ENCODE results near the gene PATE4. TPM values are rescaled to one million over a fixed set of nuclear protein-coding genes. Genes with fewer than 3 reads are reported as not detected.

The PATE4 gene, protein sequence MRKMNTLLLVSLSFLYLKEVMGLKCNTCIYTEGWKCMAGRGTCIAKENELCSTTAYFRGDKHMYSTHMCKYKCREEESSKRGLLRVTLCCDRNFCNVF
- polyA plus RNA-seq (2011; rRNA removed) (not detected in 2 replicates), polyA plus RNA-seq (2017; fragmentation: RNase III; extraction: RNeasy Plus Mini Kit Qiagen cat#74134 plus additional on column Dnase treatment) (not detected in 3 replicates), polyA minus RNA-seq (2011; rRNA and poly(A)+ RNA removed) (not detected in 2 replicates)
- polyA plus RNA-seq (2012; cell fraction: cytosol; rRNA removed): not detected in 2 replicates
- polyA plus RNA-seq (2012; cell fraction: nucleus; rRNA removed): not detected in 2 replicates

DNA sequence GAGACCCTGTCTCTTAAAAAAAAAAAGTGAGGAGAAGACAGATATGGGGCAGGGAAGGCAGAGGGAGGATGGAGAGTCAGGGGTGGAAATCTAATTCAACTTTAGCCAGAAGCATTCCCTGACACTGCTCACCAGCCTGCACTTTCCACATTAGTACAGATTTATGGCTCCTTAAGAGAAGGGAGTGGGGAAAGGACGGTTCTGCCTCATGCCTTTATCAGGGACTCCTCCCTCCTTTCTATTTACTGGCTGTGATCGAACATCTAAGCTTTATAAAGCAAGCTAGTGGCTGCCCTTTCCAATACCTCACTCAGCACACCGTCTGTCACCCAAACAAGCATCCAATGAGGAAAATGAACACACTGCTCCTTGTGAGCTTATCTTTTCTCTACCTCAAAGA lies at the start of gene PATE4:
TSS of gene PATE4 (plus strand) at position 301 of the 400 bp plus-strand sequence. CDS start at position 345, 44 bp downstream.
- H3K9me3 ChIP-seq: no peaks in the 10 kb centered on the region
- no peak within 1 kb of the TSS for H3K4me3 ChIP-seq
- ChIA-PET CTCF (no interaction called here), POLR2A (no interaction called here)
- no peak for FAIRE-seq
- no peak within 1 kb of the TSS for H3K27ac ChIP-seq
- 20% methylated on average over 3 of the region's 3 CpGs for WGBS (ENCODE audit: missing lambda C conversion rate)
- ATAC-seq: no peak
- no peaks in the 10 kb centered on the region for H3K4me1 ChIP-seq
- no peak for DNase-seq (ENCODE audit: low read depth in 1 of 2, low spot score in 1 of 2)
- no peak within 1 kb of the TSS for H3K4me2 ChIP-seq
- TF ChIP-seq ZC3H11A (IDR thresholded peaks at IDR 0.05) (no peak), ZNF302 (CRISPR knock-in tag; IDR thresholded peaks at IDR 0.05) (no peak), ZFP36 (IDR thresholded peaks at IDR 0.05; ENCODE audit: borderline replicate concordance, partially characterized antibody) (no peak)

DNA sequence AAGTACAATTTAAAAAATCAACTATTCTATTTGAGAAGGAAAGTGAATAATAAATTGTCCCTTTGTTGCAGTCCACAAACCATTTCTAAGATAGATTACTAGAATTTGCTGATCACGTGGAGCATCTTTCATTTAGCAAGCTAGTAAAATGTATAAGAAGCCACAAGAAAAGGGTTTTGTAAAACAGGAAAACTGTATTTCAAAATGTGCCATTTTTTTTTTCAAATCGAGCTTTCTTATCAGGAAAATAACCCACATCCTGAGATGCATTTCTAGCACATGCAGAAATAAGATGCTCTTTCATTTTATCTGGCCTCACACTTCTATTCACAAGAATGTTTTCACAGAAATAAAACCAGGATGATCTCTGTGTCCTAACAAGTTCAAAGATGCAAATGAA lies 48.4 kb upstream of the PATE4 start:
- FAIRE-seq (no peak), DNase-seq (ENCODE audit: low read depth in 1 of 2, low spot score in 1 of 2) (no peak), ATAC-seq (no peak)
- CTCF ChIA-PET: no interaction called here
- H3K27ac ChIP-seq: no peak overlapping the region
- 1% methylated on average over 2 of the region's 2 CpGs for WGBS (ENCODE audit: missing lambda C conversion rate)
- no peak overlapping the region for H3K4me3 ChIP-seq
- H3K4me2 ChIP-seq: no peak overlapping the region
- TF ChIP-seq PHF8 (IDR thresholded peaks at IDR 0.05; ENCODE audit: borderline replicate concordance, low read depth) (no peak), JUN (IDR thresholded peaks at IDR 0.05) (no peak), RNF2 (IDR thresholded peaks at IDR 0.05; ENCODE audit: borderline replicate concordance, low read depth) (no peak), RFX5 (IDR thresholded peaks at IDR 0.05) (no peak), HOXB13 (CRISPR knock-in tag; IDR thresholded peaks at IDR 0.05; ENCODE audit: low read depth) (no peak), CBX2 (IDR thresholded peaks at IDR 0.05; ENCODE audit: borderline replicate concordance, low read depth) (no peak), RARB (CRISPR knock-in tag; IDR thresholded peaks at IDR 0.05) (no peak), MYC (IDR thresholded peaks at IDR 0.05; ENCODE audit: borderline replicate concordance, low read length) (no peak)
- TF ChIP-seq, protein P1, sequence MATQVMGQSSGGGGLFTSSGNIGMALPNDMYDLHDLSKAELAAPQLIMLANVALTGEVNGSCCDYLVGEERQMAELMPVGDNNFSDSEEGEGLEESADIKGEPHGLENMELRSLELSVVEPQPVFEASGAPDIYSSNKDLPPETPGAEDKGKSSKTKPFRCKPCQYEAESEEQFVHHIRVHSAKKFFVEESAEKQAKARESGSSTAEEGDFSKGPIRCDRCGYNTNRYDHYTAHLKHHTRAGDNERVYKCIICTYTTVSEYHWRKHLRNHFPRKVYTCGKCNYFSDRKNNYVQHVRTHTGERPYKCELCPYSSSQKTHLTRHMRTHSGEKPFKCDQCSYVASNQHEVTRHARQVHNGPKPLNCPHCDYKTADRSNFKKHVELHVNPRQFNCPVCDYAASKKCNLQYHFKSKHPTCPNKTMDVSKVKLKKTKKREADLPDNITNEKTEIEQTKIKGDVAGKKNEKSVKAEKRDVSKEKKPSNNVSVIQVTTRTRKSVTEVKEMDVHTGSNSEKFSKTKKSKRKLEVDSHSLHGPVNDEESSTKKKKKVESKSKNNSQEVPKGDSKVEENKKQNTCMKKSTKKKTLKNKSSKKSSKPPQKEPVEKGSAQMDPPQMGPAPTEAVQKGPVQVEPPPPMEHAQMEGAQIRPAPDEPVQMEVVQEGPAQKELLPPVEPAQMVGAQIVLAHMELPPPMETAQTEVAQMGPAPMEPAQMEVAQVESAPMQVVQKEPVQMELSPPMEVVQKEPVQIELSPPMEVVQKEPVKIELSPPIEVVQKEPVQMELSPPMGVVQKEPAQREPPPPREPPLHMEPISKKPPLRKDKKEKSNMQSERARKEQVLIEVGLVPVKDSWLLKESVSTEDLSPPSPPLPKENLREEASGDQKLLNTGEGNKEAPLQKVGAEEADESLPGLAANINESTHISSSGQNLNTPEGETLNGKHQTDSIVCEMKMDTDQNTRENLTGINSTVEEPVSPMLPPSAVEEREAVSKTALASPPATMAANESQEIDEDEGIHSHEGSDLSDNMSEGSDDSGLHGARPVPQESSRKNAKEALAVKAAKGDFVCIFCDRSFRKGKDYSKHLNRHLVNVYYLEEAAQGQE (IDR thresholded peaks at IDR 0.05): no peak
- TF ChIP-seq, protein P2, sequence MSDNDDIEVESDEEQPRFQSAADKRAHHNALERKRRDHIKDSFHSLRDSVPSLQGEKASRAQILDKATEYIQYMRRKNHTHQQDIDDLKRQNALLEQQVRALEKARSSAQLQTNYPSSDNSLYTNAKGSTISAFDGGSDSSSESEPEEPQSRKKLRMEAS (IDR thresholded peaks at IDR 0.05): no peak
- TF ChIP-seq, protein P3, sequence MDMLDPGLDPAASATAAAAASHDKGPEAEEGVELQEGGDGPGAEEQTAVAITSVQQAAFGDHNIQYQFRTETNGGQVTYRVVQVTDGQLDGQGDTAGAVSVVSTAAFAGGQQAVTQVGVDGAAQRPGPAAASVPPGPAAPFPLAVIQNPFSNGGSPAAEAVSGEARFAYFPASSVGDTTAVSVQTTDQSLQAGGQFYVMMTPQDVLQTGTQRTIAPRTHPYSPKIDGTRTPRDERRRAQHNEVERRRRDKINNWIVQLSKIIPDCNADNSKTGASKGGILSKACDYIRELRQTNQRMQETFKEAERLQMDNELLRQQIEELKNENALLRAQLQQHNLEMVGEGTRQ (IDR thresholded peaks at IDR 0.05): no peak
- TF ChIP-seq, protein P4, sequence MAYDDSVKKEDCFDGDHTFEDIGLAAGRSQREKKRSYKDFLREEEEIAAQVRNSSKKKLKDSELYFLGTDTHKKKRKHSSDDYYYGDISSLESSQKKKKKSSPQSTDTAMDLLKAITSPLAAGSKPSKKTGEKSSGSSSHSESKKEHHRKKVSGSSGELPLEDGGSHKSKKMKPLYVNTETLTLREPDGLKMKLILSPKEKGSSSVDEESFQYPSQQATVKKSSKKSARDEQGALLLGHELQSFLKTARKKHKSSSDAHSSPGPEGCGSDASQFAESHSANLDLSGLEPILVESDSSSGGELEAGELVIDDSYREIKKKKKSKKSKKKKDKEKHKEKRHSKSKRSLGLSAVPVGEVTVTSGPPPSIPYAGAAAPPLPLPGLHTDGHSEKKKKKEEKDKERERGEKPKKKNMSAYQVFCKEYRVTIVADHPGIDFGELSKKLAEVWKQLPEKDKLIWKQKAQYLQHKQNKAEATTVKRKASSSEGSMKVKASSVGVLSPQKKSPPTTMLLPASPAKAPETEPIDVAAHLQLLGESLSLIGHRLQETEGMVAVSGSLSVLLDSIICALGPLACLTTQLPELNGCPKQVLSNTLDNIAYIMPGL (CRISPR knock-in tag; IDR thresholded peaks at IDR 0.05; ENCODE audit: borderline replicate concordance): no peak
- TF ChIP-seq, protein P5, sequence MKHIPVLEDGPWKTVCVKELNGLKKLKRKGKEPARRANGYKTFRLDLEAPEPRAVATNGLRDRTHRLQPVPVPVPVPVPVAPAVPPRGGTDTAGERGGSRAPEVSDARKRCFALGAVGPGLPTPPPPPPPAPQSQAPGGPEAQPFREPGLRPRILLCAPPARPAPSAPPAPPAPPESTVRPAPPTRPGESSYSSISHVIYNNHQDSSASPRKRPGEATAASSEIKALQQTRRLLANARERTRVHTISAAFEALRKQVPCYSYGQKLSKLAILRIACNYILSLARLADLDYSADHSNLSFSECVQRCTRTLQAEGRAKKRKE (CRISPR knock-in tag; IDR thresholded peaks at IDR 0.05; ENCODE audit: low read depth): no peak
- no peaks in the 10 kb centered on the region for H3K9me3 ChIP-seq
- POLR2A ChIA-PET: no interaction called here
- no peaks in the 10 kb centered on the region for H3K4me1 ChIP-seq

Measured in A549 (cell line).